Suprapubic skin (tissue), 3 donors: Measurements from ENCODE around the gene EIF2S2.

ENCODE experiments used
- CTCF ChIP-seq, 2 donors: fragments of 200-600 bp in 1 of 2; fragments of 450-650 bp in 1 of 2; sonication (generic) in 1 of 2; IDR thresholded peaks; one replicate each; pipeline ENCODE4 v1.5.1; 2016 to 2019; ENCODE audit warnings: antibody characterized with exemption in 2 of 2, mild to moderate bottlenecking in 1 of 2, moderate library complexity in 1 of 2
- EP300 ChIP-seq: sonication (generic); formaldehyde crosslinking; IDR thresholded peaks from one replicate; pipeline ENCODE4 v1.6.1; 2017; ENCODE audit warnings: antibody characterized with exemption

GRCh38 chr20:34049389-34049788 is 62.7 kb downstream of the EIF2S2 start:
- TF ChIP-seq EP300, result no peak
- TF ChIP-seq CTCF (IDR thresholded peaks at IDR 0.05), result no peak
